OCI-LY3 (cell line): ENCODE data around the gene P3R3URF.

Experiments used
- EZH2phosphoT487 ChIP-seq: fragments of 200-600 bp; shearing (Covaris generic); IDR thresholded peaks from 2 replicates; pipeline ENCODE4 v1.6.1; 2018; ENCODE audit warnings: antibody characterized with exemption, mixed run types, low read depth
- TF ChIP-seq, protein P1 (sequence below): fragments of 200-600, 300-600 bp; sonication (generic); IDR thresholded peaks from 2 replicates; pipeline ENCODE4 v1.5.1; 2014; ENCODE audit warnings: antibody characterized with exemption, low read length, low read depth

DNA sequence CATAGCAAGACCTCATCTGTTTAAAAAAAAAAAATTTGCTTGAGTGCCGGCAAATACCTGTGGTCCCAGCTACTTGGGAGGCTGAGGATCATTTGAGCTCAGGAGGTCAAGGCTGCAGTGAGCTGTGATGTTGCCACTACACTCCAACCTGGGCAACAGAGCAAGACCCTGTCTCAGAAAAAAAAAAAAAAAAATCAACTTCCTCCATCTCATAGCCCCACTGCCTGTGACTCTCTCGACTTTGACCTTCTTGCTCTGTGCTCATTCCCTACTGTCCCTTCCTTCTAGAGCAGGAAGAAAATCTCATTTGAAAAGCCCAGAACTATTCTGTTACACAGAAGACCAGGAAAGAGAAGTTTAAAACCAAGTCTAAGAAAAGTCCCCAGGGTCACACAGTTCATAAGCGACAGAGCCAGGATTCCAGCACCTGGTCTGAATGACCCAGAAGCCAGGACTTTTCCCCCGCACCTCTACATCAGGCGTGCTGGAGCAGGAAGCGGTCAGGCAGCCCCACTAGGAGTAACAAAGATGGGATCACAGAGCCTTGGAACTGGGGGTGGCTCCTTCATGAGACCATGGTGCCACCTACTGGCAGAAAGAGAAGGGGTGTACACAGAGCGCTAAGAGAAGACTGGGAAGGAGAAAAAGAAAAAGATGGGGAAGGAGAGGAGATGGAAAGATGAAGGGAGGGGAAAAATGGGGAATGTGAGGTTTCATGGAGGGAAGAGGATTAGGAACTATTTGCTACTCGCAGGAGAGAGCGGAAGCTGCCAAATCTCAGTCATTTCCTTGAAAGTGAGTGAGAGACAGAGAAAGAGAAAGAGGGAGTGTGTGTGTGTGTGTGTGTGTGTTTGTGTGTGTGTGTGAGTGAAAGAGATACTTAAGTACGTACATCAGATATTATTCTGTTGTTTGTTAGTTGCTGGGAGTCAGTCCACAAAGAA lies 3.1 kb upstream of the P3R3URF start:
- TF ChIP-seq, protein P1, sequence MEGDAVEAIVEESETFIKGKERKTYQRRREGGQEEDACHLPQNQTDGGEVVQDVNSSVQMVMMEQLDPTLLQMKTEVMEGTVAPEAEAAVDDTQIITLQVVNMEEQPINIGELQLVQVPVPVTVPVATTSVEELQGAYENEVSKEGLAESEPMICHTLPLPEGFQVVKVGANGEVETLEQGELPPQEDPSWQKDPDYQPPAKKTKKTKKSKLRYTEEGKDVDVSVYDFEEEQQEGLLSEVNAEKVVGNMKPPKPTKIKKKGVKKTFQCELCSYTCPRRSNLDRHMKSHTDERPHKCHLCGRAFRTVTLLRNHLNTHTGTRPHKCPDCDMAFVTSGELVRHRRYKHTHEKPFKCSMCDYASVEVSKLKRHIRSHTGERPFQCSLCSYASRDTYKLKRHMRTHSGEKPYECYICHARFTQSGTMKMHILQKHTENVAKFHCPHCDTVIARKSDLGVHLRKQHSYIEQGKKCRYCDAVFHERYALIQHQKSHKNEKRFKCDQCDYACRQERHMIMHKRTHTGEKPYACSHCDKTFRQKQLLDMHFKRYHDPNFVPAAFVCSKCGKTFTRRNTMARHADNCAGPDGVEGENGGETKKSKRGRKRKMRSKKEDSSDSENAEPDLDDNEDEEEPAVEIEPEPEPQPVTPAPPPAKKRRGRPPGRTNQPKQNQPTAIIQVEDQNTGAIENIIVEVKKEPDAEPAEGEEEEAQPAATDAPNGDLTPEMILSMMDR: peak; percentile 87
- no peak for TF ChIP-seq EZH2phosphoT487
